ENCODE results near the gene OR6B1. TPM values are rescaled to one million over a fixed set of nuclear protein-coding genes. Genes with fewer than 3 reads are reported as not detected.

The OR6B1 gene
- total and polyA plus RNA-seq, 9 donors = 0.04 TPM; not detected in 8

Other genes starting within 250 kb of the OR6B1 start
- 0.71 TPM for gene CTAGE6, start 242.6 kb upstream of the OR6B1 start, total RNA-seq
- under 1 TPM in 4 of 8 donors, not detected in 4; 0.10 to 0.48 (median 0.20) TPM for gene CTAGE6, start 242.6 kb upstream of the OR6B1 start, polyA plus RNA-seq (ENCODE audit: insufficient read depth in 1 of 8, insufficient read length in 8 of 8, low replicate concordance in 1 of 8)
- 129 TPM for gene TCAF1, start 98.1 kb upstream of the OR6B1 start, total RNA-seq
- gene TCAF1, start 98.1 kb upstream of the OR6B1 start, polyA plus RNA-seq (ENCODE audit: insufficient read depth in 1 of 8, insufficient read length in 8 of 8, low replicate concordance in 1 of 8) = 100 to 1,000 TPM; 104 to 186 (median 166) TPM
- not detected for gene OR2F2, start 65.1 kb upstream of the OR6B1 start, total RNA-seq
- gene OR2F2, start 65.1 kb upstream of the OR6B1 start, polyA plus RNA-seq (ENCODE audit: insufficient read depth in 1 of 8, insufficient read length in 8 of 8, low replicate concordance in 1 of 8) = not detected
- gene OR2F1, start 45.5 kb upstream of the OR6B1 start, total RNA-seq = not detected
- gene OR2F1, start 45.5 kb upstream of the OR6B1 start, polyA plus RNA-seq (ENCODE audit: insufficient read depth in 1 of 8, insufficient read length in 8 of 8, low replicate concordance in 1 of 8) = under 1 TPM in 2 of 8 donors, not detected in 6; 0.12 to 0.32 TPM
- gene OR2A5, start 48.6 kb downstream of the OR6B1 start, total RNA-seq = not detected
- gene OR2A5, start 48.6 kb downstream of the OR6B1 start, polyA plus RNA-seq (ENCODE audit: insufficient read depth in 1 of 8, insufficient read length in 8 of 8, low replicate concordance in 1 of 8) = under 1 TPM in 2 of 8 donors, not detected in 6; 0.01 to 0.03 TPM
- not detected for gene OR2A25, start 69.5 kb downstream of the OR6B1 start, total RNA-seq
- under 1 TPM in 1 of 8 donors, not detected in 7; 0.08 TPM for gene OR2A25, start 69.5 kb downstream of the OR6B1 start, polyA plus RNA-seq (ENCODE audit: insufficient read depth in 1 of 8, insufficient read length in 8 of 8, low replicate concordance in 1 of 8)
- not detected for gene OR2A12, start 86.0 kb downstream of the OR6B1 start, total RNA-seq
- not detected for gene OR2A12, start 86.0 kb downstream of the OR6B1 start, polyA plus RNA-seq (ENCODE audit: insufficient read depth in 1 of 8, insufficient read length in 8 of 8, low replicate concordance in 1 of 8)
- not detected for gene OR2A2, start 109.3 kb downstream of the OR6B1 start, total RNA-seq
- gene OR2A2, start 109.3 kb downstream of the OR6B1 start, polyA plus RNA-seq (ENCODE audit: insufficient read depth in 1 of 8, insufficient read length in 8 of 8, low replicate concordance in 1 of 8) = not detected
- not detected for gene OR2A14, start 122.9 kb downstream of the OR6B1 start, total RNA-seq
- not detected for gene OR2A14, start 122.9 kb downstream of the OR6B1 start, polyA plus RNA-seq (ENCODE audit: insufficient read depth in 1 of 8, insufficient read length in 8 of 8, low replicate concordance in 1 of 8)
- gene CTAGE4, start 183.1 kb downstream of the OR6B1 start, total RNA-seq = 0.09 TPM
- 1 to 10 TPM in 3 of 8 donors, under 1 TPM in 3, not detected in 2; 0.49 to 1.7 (median 0.99) TPM for gene CTAGE4, start 183.1 kb downstream of the OR6B1 start, polyA plus RNA-seq (ENCODE audit: insufficient read depth in 1 of 8, insufficient read length in 8 of 8, low replicate concordance in 1 of 8)
- 0.80 TPM for gene ARHGEF35, start 195.5 kb downstream of the OR6B1 start, total RNA-seq
- gene ARHGEF35, start 195.5 kb downstream of the OR6B1 start, polyA plus RNA-seq (ENCODE audit: insufficient read depth in 1 of 8, insufficient read length in 8 of 8, low replicate concordance in 1 of 8) = 1 to 10 TPM; 1.3 to 3.3 (median 1.9) TPM
- 0.04 TPM for gene OR2A42, start 239.3 kb downstream of the OR6B1 start, total RNA-seq
- under 1 TPM; 0.13 to 0.65 (median 0.34) TPM for gene OR2A42, start 239.3 kb downstream of the OR6B1 start, polyA plus RNA-seq (ENCODE audit: insufficient read depth in 1 of 8, insufficient read length in 8 of 8, low replicate concordance in 1 of 8)